GM18951 (cell line): ENCODE data around the gene OXCT2.

ENCODE experiments used
- POLR2A ChIP-seq: IDR thresholded peaks from 4 replicates; pipeline ENCODE4 v1.6.1; 2011; ENCODE audit warnings: mild to moderate bottlenecking; ENCODE audit not compliant: insufficient read length, insufficient read depth; ENCODE audit errors: extremely low read depth
- in situ Hi-C: fragments of 300-500 bp; cut with MboI; formaldehyde crosslinking; loops from one replicate; pipeline ENCODE4 v1.12.0; 2022; ENCODE audit warnings: low sequenced_read_pairs, mixed read lengths, inconsistent platforms; ENCODE audit not compliant: unreplicated experiment

The OXCT2 gene

GRCh38 chr1:39762550-39763540 lies 8.3 kb downstream of the OXCT2 start:
- TF ChIP-seq POLR2A = no peak
- in situ Hi-C loops = no loop called here

GRCh38 chr1:39761557-39762260 lies 9.4 kb downstream of the OXCT2 start:
- TF ChIP-seq POLR2A = no peak

GRCh38 chr1:39761016-39761415 lies 10.1 kb downstream of the OXCT2 start:
- TF ChIP-seq POLR2A = no peak
- in situ Hi-C loops = no loop called here

More at GRCh38 chr1:39761557-39762260, 9.4 kb downstream of the OXCT2 start:
- in situ Hi-C loops = no loop called here

GRCh38 chr1:39760074-39761008 lies 10.8 kb downstream of the OXCT2 start:
- no peak for TF ChIP-seq POLR2A
- in situ Hi-C loops = no loop called here

- in situ Hi-C loops = no loop called here
Measured at GRCh38 chr1:39759436-39759726, 11.8 kb downstream of the OXCT2 start.

GRCh38 chr1:39758556-39759435 lies 12.4 kb downstream of the OXCT2 start:
- TF ChIP-seq POLR2A = no peak
- in situ Hi-C loops = no loop called here

More at GRCh38 chr1:39759436-39759726, 11.8 kb downstream of the OXCT2 start:
- no peak for TF ChIP-seq POLR2A

GRCh38 chr1:39757501-39757900 lies 13.6 kb downstream of the OXCT2 start:
- in situ Hi-C loops = no loop called here
- TF ChIP-seq POLR2A = no peak

GRCh38 chr1:39755965-39756659 lies 15.0 kb downstream of the OXCT2 start:
- TF ChIP-seq POLR2A = no peak
- in situ Hi-C loops = no loop called here

- in situ Hi-C loops = no loop called here
- no peak for TF ChIP-seq POLR2A
Measured at GRCh38 chr1:39754906-39755504, 16.1 kb downstream of the OXCT2 start.

GRCh38 chr1:39754026-39754570 lies 17.1 kb downstream of the OXCT2 start:
- in situ Hi-C loops = no loop called here
- no peak for TF ChIP-seq POLR2A
